ENCODE measurements around the gene TOR1AIP1.

TOR1AIP1 gene

GRCh38 chr1:179939941-179940340, 57.9 kb downstream of the TOR1AIP1 start:
- Histone ChIP-seq H3K4me3 (ENCODE audit: low read length in 2 of 2) (no peak overlapping the region), H3K9me3 (ENCODE audit: control insufficient read depth in 2 of 2, low read length in 2 of 2) (no peaks in the 10 kb centered on the region), H3K27ac (ENCODE audit: low read length) (no peak overlapping the region), H3K27me3 (ENCODE audit: control insufficient read depth in 1 of 2, insufficient read depth in 2 of 2, low read length in 2 of 2) (no peaks in the 10 kb centered on the region), H3K36me3 (ENCODE audit: control insufficient read depth in 2 of 2, insufficient read depth in 2 of 2, low read length in 2 of 2) (no peaks in the 10 kb centered on the region), H3K9ac (ENCODE audit: low read length in 2 of 2) (no peak overlapping the region), H3K4me1 (ENCODE audit: control insufficient read depth, insufficient read depth, low read length) (no peaks in the 10 kb centered on the region)

DNA sequence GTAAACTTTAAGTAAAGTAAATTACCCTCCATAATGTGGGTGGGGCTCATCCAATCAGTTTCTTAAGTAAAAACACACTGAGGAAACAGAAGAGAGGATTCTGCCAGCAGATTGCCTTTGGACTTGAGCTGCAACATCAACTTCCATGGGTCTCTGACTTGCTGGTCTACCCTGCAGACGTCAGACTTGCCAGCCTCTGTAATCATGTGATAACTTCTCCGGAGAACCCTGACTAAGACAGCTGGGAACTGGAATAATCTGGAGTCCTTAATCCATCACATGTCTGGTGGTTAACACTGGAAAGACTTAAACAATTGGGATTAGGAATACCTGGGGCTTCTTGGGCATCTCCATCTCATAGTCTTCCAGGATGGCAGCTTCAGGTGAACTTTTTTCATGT, 59.4 kb downstream of the TOR1AIP1 start:
- H3K4me1 ChIP-seq (ENCODE audit: control insufficient read depth, insufficient read depth, low read length), result no peaks in the 10 kb centered on the region
- H3K27ac ChIP-seq (ENCODE audit: low read length), result no peak overlapping the region
- H3K27me3 ChIP-seq (ENCODE audit: control insufficient read depth in 1 of 2, insufficient read depth in 2 of 2, low read length in 2 of 2), result no peaks in the 10 kb centered on the region
- no peaks in the 10 kb centered on the region for H3K36me3 ChIP-seq (ENCODE audit: control insufficient read depth in 2 of 2, insufficient read depth in 2 of 2, low read length in 2 of 2)
- no peak overlapping the region for H3K4me3 ChIP-seq (ENCODE audit: low read length in 2 of 2)
- no peaks in the 10 kb centered on the region for H3K9me3 ChIP-seq (ENCODE audit: control insufficient read depth in 2 of 2, low read length in 2 of 2)
- H3K9ac ChIP-seq (ENCODE audit: low read length in 2 of 2), result no peak overlapping the region

DNA sequence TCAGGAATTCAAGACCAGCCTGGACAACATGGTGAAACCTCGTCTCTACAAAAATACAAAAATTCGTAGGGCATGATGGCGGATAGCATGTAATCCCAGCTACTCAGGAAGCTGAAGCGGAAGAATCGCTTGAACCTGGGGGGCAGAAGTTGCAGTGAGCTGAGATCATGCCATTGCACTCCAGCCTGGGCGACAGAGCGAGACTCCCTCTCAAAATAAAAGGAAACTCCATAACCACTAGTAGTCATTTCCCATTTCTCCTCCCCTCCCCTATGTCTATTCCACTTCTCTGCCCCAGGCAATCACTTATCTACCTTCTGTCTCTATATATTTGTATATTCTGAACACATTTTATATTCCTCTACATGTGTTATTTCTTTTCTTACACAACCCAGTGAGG, 68.6 kb downstream of the TOR1AIP1 start:
- Histone ChIP-seq H3K4me1 (ENCODE audit: control insufficient read depth, insufficient read depth, low read length) (no peaks in the 10 kb centered on the region), H3K27ac (ENCODE audit: low read length) (no peak overlapping the region), H3K36me3 (ENCODE audit: control insufficient read depth in 2 of 2, insufficient read depth in 2 of 2, low read length in 2 of 2) (no peaks in the 10 kb centered on the region), H3K4me3 (ENCODE audit: low read length in 2 of 2) (no peak overlapping the region), H3K9ac (ENCODE audit: low read length in 2 of 2) (no peak overlapping the region), H3K9me3 (ENCODE audit: control insufficient read depth in 2 of 2, low read length in 2 of 2) (no peaks in the 10 kb centered on the region), H3K27me3 (ENCODE audit: control insufficient read depth in 1 of 2, insufficient read depth in 2 of 2, low read length in 2 of 2) (no peaks in the 10 kb centered on the region)

GRCh38 chr1:179951383-179952144, 69.5 kb downstream of the TOR1AIP1 start:
- H3K4me3 ChIP-seq (ENCODE audit: low read length in 2 of 2), result no peak overlapping the region
- no peaks in the 10 kb centered on the region for H3K36me3 ChIP-seq (ENCODE audit: control insufficient read depth in 2 of 2, insufficient read depth in 2 of 2, low read length in 2 of 2)
- no peaks in the 10 kb centered on the region for H3K27me3 ChIP-seq (ENCODE audit: control insufficient read depth in 1 of 2, insufficient read depth in 2 of 2, low read length in 2 of 2)
- H3K9me3 ChIP-seq (ENCODE audit: control insufficient read depth in 2 of 2, low read length in 2 of 2), result no peaks in the 10 kb centered on the region
- H3K9ac ChIP-seq (ENCODE audit: low read length in 2 of 2), result no peak overlapping the region
- no peaks in the 10 kb centered on the region for H3K4me1 ChIP-seq (ENCODE audit: control insufficient read depth, insufficient read depth, low read length)
- no peak overlapping the region for H3K27ac ChIP-seq (ENCODE audit: low read length)

- Histone ChIP-seq H3K9me3 (ENCODE audit: control insufficient read depth in 2 of 2, low read length in 2 of 2) (no peaks in the 10 kb centered on the region), H3K27me3 (ENCODE audit: control insufficient read depth in 1 of 2, insufficient read depth in 2 of 2, low read length in 2 of 2) (no peaks in the 10 kb centered on the region), H3K36me3 (ENCODE audit: control insufficient read depth in 2 of 2, insufficient read depth in 2 of 2, low read length in 2 of 2) (no peaks in the 10 kb centered on the region), H3K4me1 (ENCODE audit: control insufficient read depth, insufficient read depth, low read length) (no peaks in the 10 kb centered on the region), H3K9ac (ENCODE audit: low read length in 2 of 2) (no peak overlapping the region), H3K4me3 (ENCODE audit: low read length in 2 of 2) (no peak overlapping the region), H3K27ac (ENCODE audit: low read length) (no peak overlapping the region)
These were observed 70.1 kb downstream of the TOR1AIP1 start for GRCh38 chr1:179952186-179952585.

DNA sequence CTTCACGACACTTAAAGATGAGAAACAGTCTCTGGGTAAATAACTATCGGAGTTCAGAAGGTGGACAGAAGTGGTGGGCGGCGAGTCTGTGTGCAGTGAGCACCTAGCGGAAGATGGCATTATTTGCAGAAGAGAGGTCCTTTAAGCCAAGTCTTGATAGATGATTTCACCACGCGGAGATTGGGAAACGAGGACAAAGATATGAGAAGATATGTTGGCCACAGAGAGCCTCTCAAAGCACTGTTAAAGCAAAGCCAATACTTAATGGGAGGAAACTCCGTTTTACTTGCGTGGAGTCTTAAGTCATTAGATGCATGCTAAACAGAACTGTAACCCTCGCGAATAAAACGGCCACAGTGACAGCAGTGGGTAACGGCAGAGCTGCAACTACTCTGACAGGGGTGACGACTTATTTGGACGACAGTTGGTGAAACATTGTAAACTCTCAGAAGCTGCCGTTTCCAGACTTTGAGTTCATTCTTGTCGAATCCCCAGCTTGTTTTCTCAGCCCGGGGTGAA, 71.9 kb downstream of the TOR1AIP1 start:
- Histone ChIP-seq H3K36me3 (ENCODE audit: control insufficient read depth in 2 of 2, insufficient read depth in 2 of 2, low read length in 2 of 2) (no peaks in the 10 kb centered on the region), H3K9ac (ENCODE audit: low read length in 2 of 2) (peak overlapping the region; percentile 77 to 90), H3K27ac (ENCODE audit: low read length) (peak overlapping the region; percentile 93), H3K4me1 (ENCODE audit: control insufficient read depth, insufficient read depth, low read length) (no peaks in the 10 kb centered on the region), H3K27me3 (ENCODE audit: control insufficient read depth in 1 of 2, insufficient read depth in 2 of 2, low read length in 2 of 2) (no peaks in the 10 kb centered on the region), H3K4me3 (ENCODE audit: low read length in 2 of 2) (peak overlapping the region; percentile 86), H3K9me3 (ENCODE audit: control insufficient read depth in 2 of 2, low read length in 2 of 2) (no peaks in the 10 kb centered on the region)

GRCh38 chr1:179954493-179955286, 72.6 kb downstream of the TOR1AIP1 start, which contains the start of gene CEP350:
Gene CEP350, plus strand, starts transcription at chr1:179954810. Its CDS starts 31,372 bp downstream, at chr1:179986182.
- Histone ChIP-seq H3K9ac (ENCODE audit: low read length in 2 of 2) (peak within 1 kb of the TSS; percentile 77 to 90), H3K27me3 (ENCODE audit: control insufficient read depth in 1 of 2, insufficient read depth in 2 of 2, low read length in 2 of 2) (no peaks in the 10 kb centered on the region), H3K9me3 (ENCODE audit: control insufficient read depth in 2 of 2, low read length in 2 of 2) (no peaks in the 10 kb centered on the region), H3K36me3 (ENCODE audit: control insufficient read depth in 2 of 2, insufficient read depth in 2 of 2, low read length in 2 of 2) (no peaks in the 10 kb centered on the region), H3K4me1 (ENCODE audit: control insufficient read depth, insufficient read depth, low read length) (no peaks in the 10 kb centered on the region), H3K4me3 (ENCODE audit: low read length in 2 of 2) (peak within 1 kb of the TSS; percentile 86), H3K27ac (ENCODE audit: low read length) (peak within 1 kb of the TSS; percentile 93)

- H3K4me3 ChIP-seq (ENCODE audit: low read length in 2 of 2), result peak overlapping the region; percentile 86
- no peaks in the 10 kb centered on the region for H3K9me3 ChIP-seq (ENCODE audit: control insufficient read depth in 2 of 2, low read length in 2 of 2)
- no peaks in the 10 kb centered on the region for H3K27me3 ChIP-seq (ENCODE audit: control insufficient read depth in 1 of 2, insufficient read depth in 2 of 2, low read length in 2 of 2)
- H3K9ac ChIP-seq (ENCODE audit: low read length in 2 of 2), result peak overlapping the region; percentile 77 to 90
- no peaks in the 10 kb centered on the region for H3K36me3 ChIP-seq (ENCODE audit: control insufficient read depth in 2 of 2, insufficient read depth in 2 of 2, low read length in 2 of 2)
- H3K27ac ChIP-seq (ENCODE audit: low read length), result peak overlapping the region; percentile 93
- no peaks in the 10 kb centered on the region for H3K4me1 ChIP-seq (ENCODE audit: control insufficient read depth, insufficient read depth, low read length)
These were observed 73.2 kb downstream of the TOR1AIP1 start for GRCh38 chr1:179955287-179955680.

- Histone ChIP-seq H3K9ac (ENCODE audit: low read length in 2 of 2) (peak overlapping the region; percentile 77 to 90), H3K9me3 (ENCODE audit: control insufficient read depth in 2 of 2, low read length in 2 of 2) (no peaks in the 10 kb centered on the region), H3K4me1 (ENCODE audit: control insufficient read depth, insufficient read depth, low read length) (no peaks in the 10 kb centered on the region), H3K27me3 (ENCODE audit: control insufficient read depth in 1 of 2, insufficient read depth in 2 of 2, low read length in 2 of 2) (no peaks in the 10 kb centered on the region), H3K36me3 (ENCODE audit: control insufficient read depth in 2 of 2, insufficient read depth in 2 of 2, low read length in 2 of 2) (no peaks in the 10 kb centered on the region), H3K27ac (ENCODE audit: low read length) (no peak overlapping the region), H3K4me3 (ENCODE audit: low read length in 2 of 2) (peak overlapping the region; percentile 86)
These were observed 73.6 kb downstream of the TOR1AIP1 start for GRCh38 chr1:179955731-179956130.

DNA sequence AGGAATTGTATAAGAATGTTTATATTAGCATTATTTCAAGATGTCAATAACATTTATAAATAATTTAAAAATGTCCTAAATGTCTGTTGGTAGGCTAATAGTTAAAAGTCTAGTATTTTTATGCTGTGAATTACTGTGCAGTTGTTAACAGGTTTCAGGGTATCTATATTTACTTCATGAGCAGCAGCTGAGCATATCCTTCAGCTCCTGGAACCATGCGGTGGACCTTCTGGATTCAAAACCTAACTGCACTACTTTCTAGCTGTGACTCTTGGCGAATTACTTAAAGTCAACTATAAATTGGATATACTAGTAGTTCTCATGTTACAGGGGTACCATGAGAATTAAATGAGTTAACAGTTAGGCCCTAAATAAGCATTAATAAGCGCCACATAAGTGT, 76.3 kb downstream of the TOR1AIP1 start:
- no peaks in the 10 kb centered on the region for H3K36me3 ChIP-seq (ENCODE audit: control insufficient read depth in 2 of 2, insufficient read depth in 2 of 2, low read length in 2 of 2)
- no peaks in the 10 kb centered on the region for H3K27me3 ChIP-seq (ENCODE audit: control insufficient read depth in 1 of 2, insufficient read depth in 2 of 2, low read length in 2 of 2)
- no peak overlapping the region for H3K4me3 ChIP-seq (ENCODE audit: low read length in 2 of 2)
- no peak overlapping the region for H3K9ac ChIP-seq (ENCODE audit: low read length in 2 of 2)
- no peak overlapping the region for H3K27ac ChIP-seq (ENCODE audit: low read length)
- H3K4me1 ChIP-seq (ENCODE audit: control insufficient read depth, insufficient read depth, low read length), result no peaks in the 10 kb centered on the region
- no peaks in the 10 kb centered on the region for H3K9me3 ChIP-seq (ENCODE audit: control insufficient read depth in 2 of 2, low read length in 2 of 2)

All from stomach smooth muscle (tissue), 2 donors.